Vagina (tissue), 2 donors: Measurements from ENCODE around the gene NKAIN4.

Source experiments
- POLR2A ChIP-seq, 2 donors: fragments of 450-650 bp; IDR thresholded peaks; one replicate each; pipeline ENCODE4 v1.6.1; 2017; ENCODE audit warnings: antibody characterized with exemption in 2 of 2, mild to moderate bottlenecking in 2 of 2, moderate library complexity in 2 of 2
- POLR2AphosphoS5 ChIP-seq, 2 donors: sonication (generic); formaldehyde crosslinking; IDR thresholded peaks; one replicate each; pipeline ENCODE4 v1.9.0; 2017; ENCODE audit warnings: antibody characterized with exemption in 2 of 2, mild to moderate bottlenecking in 2 of 2, low read depth in 1 of 2; ENCODE audit not compliant: insufficient read depth in 1 of 2

- TF ChIP-seq POLR2A (IDR thresholded peaks at IDR 0.05), result no peak
- no peak for TF ChIP-seq POLR2AphosphoS5 (IDR thresholded peaks at IDR 0.05; ENCODE audit: insufficient read depth in 1 of 2, low read depth in 1 of 2)
Measured at GRCh38 chr20:63205896-63206295, 48.4 kb downstream of the NKAIN4 start.
